ENCODE measurements around the gene ASB7.

Gene ASB7

GRCh38 chr15:100683434-100683833 lies 81.0 kb downstream of the ASB7 start:
- Mint-ChIP-seq H3K36me3 (ENCODE audit: low read depth) (no peaks in the 10 kb centered on the region), H3K27me3 (ENCODE audit: low read depth, poor library complexity) (peaks cover 13% of the 10 kb centered on the region), H3K4me1 (peaks cover 7% of the 10 kb centered on the region), H3K4me3 (no peak overlapping the region), H3K9me3 (peaks cover 40% of the 10 kb centered on the region), H3K27ac (no peak overlapping the region)
- no peak for DNase-seq
- TF ChIP-seq, protein P1, sequence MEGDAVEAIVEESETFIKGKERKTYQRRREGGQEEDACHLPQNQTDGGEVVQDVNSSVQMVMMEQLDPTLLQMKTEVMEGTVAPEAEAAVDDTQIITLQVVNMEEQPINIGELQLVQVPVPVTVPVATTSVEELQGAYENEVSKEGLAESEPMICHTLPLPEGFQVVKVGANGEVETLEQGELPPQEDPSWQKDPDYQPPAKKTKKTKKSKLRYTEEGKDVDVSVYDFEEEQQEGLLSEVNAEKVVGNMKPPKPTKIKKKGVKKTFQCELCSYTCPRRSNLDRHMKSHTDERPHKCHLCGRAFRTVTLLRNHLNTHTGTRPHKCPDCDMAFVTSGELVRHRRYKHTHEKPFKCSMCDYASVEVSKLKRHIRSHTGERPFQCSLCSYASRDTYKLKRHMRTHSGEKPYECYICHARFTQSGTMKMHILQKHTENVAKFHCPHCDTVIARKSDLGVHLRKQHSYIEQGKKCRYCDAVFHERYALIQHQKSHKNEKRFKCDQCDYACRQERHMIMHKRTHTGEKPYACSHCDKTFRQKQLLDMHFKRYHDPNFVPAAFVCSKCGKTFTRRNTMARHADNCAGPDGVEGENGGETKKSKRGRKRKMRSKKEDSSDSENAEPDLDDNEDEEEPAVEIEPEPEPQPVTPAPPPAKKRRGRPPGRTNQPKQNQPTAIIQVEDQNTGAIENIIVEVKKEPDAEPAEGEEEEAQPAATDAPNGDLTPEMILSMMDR (IDR thresholded peaks at IDR 0.05): no peak

GRCh38 chr15:100684591-100684990 lies 82.2 kb downstream of the ASB7 start:
- no peak for DNase-seq
- TF ChIP-seq, protein P1 (IDR thresholded peaks at IDR 0.05): no peak
- H3K4me1 Mint-ChIP-seq: peaks cover 7% of the 10 kb centered on the region
- peaks cover 16% of the 10 kb centered on the region for H3K27me3 Mint-ChIP-seq (ENCODE audit: low read depth, poor library complexity)
- H3K27ac Mint-ChIP-seq: no peak overlapping the region
- H3K9me3 Mint-ChIP-seq: peaks cover 29% of the 10 kb centered on the region
- H3K36me3 Mint-ChIP-seq (ENCODE audit: low read depth): no peaks in the 10 kb centered on the region
- no peak overlapping the region for H3K4me3 Mint-ChIP-seq

DNA sequence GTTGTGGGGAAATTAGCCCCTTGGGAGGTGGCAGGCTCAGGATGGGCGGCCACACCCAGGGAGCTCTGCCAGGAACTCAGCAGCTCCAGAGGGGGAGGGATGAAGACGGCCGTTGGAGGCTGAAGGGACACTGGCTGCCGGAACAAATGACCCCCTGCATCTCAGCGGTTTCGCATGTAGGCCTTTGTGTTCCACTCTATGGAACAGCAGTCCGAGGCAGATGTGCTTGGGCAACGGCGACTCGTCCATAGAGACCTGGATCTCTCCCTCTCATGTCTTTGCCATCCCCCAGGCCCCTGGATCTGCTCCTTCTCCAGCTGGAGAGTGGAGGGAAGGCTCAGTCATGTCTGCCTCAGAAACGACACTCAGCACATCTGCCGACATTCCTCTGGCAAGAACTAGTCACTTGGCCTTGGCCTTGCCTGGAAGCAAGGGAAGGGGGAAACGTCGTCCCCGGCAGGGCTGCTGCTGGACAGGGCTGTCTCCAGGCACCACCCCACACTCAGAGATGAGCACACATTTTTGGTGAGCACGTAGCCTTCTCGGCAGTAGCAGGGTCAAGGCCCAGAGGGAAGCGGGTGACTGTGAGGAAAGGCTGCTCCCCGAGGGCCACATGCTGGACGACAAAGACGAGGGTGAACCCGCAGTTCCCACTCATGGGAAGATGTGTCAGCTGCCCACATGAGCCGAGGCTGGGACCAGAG lies 83.8 kb downstream of the ASB7 start:
- TF ChIP-seq, protein P1 (IDR thresholded peaks at IDR 0.05): no peak
- DNase-seq: no peak
- H3K9me3 Mint-ChIP-seq: peaks cover 15% of the 10 kb centered on the region
- H3K4me3 Mint-ChIP-seq: no peak overlapping the region
- H3K27me3 Mint-ChIP-seq (ENCODE audit: low read depth, poor library complexity): peaks cover 17% of the 10 kb centered on the region
- peaks cover 7% of the 10 kb centered on the region for H3K4me1 Mint-ChIP-seq
- H3K27ac Mint-ChIP-seq: no peak overlapping the region
- no peaks in the 10 kb centered on the region for H3K36me3 Mint-ChIP-seq (ENCODE audit: low read depth)

DNA sequence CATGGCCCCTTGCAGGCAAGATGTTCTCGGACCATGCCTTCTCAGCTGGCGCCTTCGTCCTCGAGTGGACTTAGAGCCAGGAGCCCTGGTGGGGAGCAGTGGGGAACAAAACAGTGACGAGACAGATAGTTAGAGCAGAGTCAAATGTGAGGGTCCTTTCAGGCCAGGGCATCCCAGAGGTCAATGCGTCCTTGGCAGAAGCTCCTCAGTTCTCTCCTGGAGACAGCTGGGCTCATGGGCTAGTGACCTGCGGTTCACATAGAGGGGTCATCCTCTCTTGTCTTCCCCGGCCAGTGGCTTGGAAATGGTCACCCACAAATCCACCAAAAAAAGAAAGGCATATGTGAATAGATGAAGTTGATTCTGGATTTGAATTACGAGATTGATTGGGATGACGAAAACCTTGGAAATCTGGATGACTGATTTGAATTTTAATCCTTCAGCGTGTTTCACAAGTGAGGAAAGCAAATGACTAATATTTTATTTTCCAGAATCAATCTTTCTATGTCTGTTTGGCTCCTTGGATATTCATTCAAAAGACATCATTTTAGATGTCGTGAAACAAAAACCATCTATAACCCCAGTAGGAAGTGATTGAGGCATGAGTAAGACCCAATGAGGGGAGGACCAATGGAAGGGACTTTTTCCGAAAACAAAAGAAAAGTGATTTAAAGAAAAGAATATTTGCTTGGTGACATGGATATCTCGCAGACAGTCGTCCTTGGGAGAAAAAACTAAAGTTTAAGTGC lies 84.5 kb downstream of the ASB7 start:
- H3K4me3 Mint-ChIP-seq: no peak overlapping the region
- DNase-seq: no peak
- H3K36me3 Mint-ChIP-seq (ENCODE audit: low read depth): no peaks in the 10 kb centered on the region
- H3K27me3 Mint-ChIP-seq (ENCODE audit: low read depth, poor library complexity): peaks cover 17% of the 10 kb centered on the region
- H3K27ac Mint-ChIP-seq: no peak overlapping the region
- TF ChIP-seq, protein P1 (IDR thresholded peaks at IDR 0.05): no peak
- peaks cover 10% of the 10 kb centered on the region for H3K9me3 Mint-ChIP-seq
- peaks cover 7% of the 10 kb centered on the region for H3K4me1 Mint-ChIP-seq

DNA sequence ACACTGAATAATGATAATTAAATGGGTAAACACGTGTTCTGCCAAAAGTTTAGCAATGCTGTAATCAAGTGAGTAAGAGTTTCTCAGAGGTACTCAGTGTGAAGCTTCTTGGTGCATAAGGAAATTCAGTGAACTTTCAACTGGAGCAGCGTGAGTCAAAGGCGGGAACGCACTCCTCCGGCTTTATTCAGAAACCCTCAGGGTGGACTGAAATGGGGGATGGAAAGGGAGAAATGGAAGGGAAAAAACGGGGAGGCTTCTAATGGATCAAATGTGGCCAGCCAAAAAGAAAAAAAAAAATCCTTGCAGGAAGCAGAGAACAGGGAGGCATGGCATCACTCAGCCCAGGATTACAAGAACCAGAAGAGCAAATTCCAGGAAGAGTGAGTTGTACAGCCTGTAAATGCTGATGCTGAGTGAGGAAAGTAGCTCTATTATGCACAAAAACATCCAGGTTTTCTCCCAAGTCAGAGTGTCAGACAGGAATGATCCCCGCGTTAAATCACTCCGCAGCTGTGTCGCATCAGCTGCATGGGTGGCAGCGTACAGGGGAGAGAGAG lies 85.3 kb downstream of the ASB7 start:
- Mint-ChIP-seq H3K27me3 (ENCODE audit: low read depth, poor library complexity) (peaks cover 17% of the 10 kb centered on the region), H3K36me3 (ENCODE audit: low read depth) (no peaks in the 10 kb centered on the region), H3K4me3 (no peak overlapping the region), H3K9me3 (peaks cover 2% of the 10 kb centered on the region), H3K4me1 (peaks cover 7% of the 10 kb centered on the region), H3K27ac (no peak overlapping the region)
- no peak for DNase-seq
- TF ChIP-seq, protein P1 (IDR thresholded peaks at IDR 0.05): no peak
